SK-N-SH treated with all-trans-retinoic acid at 6 μM for 48 hours (cell line): ENCODE measurements around the gene ELFN1.

Experiments used
- ATAC-seq: fragments of 200-7000 bp; cut with Tn5 transposase; 3 replicates; pipeline ENCODE4 v1.9.1; 2020; ENCODE audit warnings: mild to moderate bottlenecking, moderate library complexity
- ARNTL ChIP-seq: fragments of 450-650 bp; formaldehyde crosslinking; IDR thresholded peaks from 2 replicates; pipeline ENCODE4 v1.5.0; 2020; ENCODE audit warnings: low read depth, mild to moderate bottlenecking, moderate library complexity, borderline replicate concordance
- BACH2 ChIP-seq: fragments of 250-450 bp; sonication (Bioruptor Pico); IDR thresholded peaks from 2 replicates; pipeline ENCODE4 v1.9.0; 2021; ENCODE audit warnings: mild to moderate bottlenecking, borderline replicate concordance
- CREB5 ChIP-seq: fragments of 250-450 bp; sonication (Bioruptor Pico); IDR thresholded peaks from 2 replicates; pipeline ENCODE4 v1.5.1; 2020; ENCODE audit warnings: low read depth, mild to moderate bottlenecking, moderate library complexity
- CSDC2 ChIP-seq: fragments of 250-450 bp; sonication (Bioruptor Pico); IDR thresholded peaks from 2 replicates; pipeline ENCODE4 v1.5.0; 2020; ENCODE audit warnings: mild to moderate bottlenecking, moderate library complexity
- CSRNP3 ChIP-seq: fragments of 250-450 bp; sonication (Bioruptor Pico); IDR thresholded peaks from 2 replicates; pipeline ENCODE4 v1.5.1; 2021; ENCODE audit warnings: mild to moderate bottlenecking, moderate library complexity
- GLIS3 ChIP-seq: fragments of 250-450 bp; sonication (Bioruptor Pico); IDR thresholded peaks from 2 replicates; pipeline ENCODE4 v1.5.0; 2020; ENCODE audit warnings: mild to moderate bottlenecking, moderate library complexity
- ISL1 ChIP-seq: fragments of 250-450 bp; sonication (Bioruptor Pico); IDR thresholded peaks from 2 replicates; pipeline ENCODE4 v2.1.2; 2022; ENCODE audit warnings: mild to moderate bottlenecking, moderate library complexity
- OSR1 ChIP-seq: fragments of 250-450 bp; sonication (Bioruptor Pico); IDR thresholded peaks from 2 replicates; pipeline ENCODE4 v1.8.0; 2022; ENCODE audit warnings: moderate library complexity, mild to moderate bottlenecking, inconsistent platforms
- PATZ1 ChIP-seq: fragments of 250-450 bp; sonication (Bioruptor Pico); IDR thresholded peaks from 2 replicates; pipeline ENCODE4 v1.8.0; 2020; ENCODE audit warnings: mild to moderate bottlenecking, moderate library complexity, borderline replicate concordance
- POU6F1 ChIP-seq: fragments of 250-450 bp; sonication (Bioruptor Pico); IDR thresholded peaks from 2 replicates; pipeline ENCODE4 v1.8.0; 2021; ENCODE audit warnings: low read depth, mild to moderate bottlenecking, moderate library complexity, borderline replicate concordance
- PPARA ChIP-seq: fragments of 250-450 bp; sonication (Bioruptor Pico); IDR thresholded peaks from 2 replicates; pipeline ENCODE4 v1.5.0; 2020; ENCODE audit warnings: mild to moderate bottlenecking, borderline replicate concordance
- RARB ChIP-seq: fragments of 250-450 bp; sonication (Bioruptor Pico); IDR thresholded peaks from 2 replicates; pipeline ENCODE4 v1.8.0; 2021; ENCODE audit warnings: mild to moderate bottlenecking, moderate library complexity
- SNAI2 ChIP-seq: fragments of 250-450 bp; sonication (Bioruptor Pico); IDR thresholded peaks from 2 replicates; pipeline ENCODE4 v1.5.0; 2020; ENCODE audit warnings: mild to moderate bottlenecking, moderate library complexity
- TCF4 ChIP-seq: fragments of 250-450 bp; sonication (Bioruptor Pico); IDR thresholded peaks from 2 replicates; pipeline ENCODE4 v1.8.0; 2021; ENCODE audit warnings: mild to moderate bottlenecking, moderate library complexity, borderline replicate concordance
- TOX ChIP-seq: fragments of 250-450 bp; sonication (Bioruptor Pico); IDR thresholded peaks from 2 replicates; pipeline ENCODE4 v1.8.0; 2021; ENCODE audit warnings: mild to moderate bottlenecking, moderate library complexity, borderline replicate concordance
- TSHZ2 ChIP-seq: fragments of 250-450 bp; sonication (Bioruptor Pico); IDR thresholded peaks from 2 replicates; pipeline ENCODE4 v1.5.0; 2020; ENCODE audit warnings: mild to moderate bottlenecking, moderate library complexity
- ZC3H10 ChIP-seq: fragments of 250-450 bp; sonication (Bioruptor Pico); IDR thresholded peaks from 2 replicates; pipeline ENCODE4 v1.5.1; 2021; ENCODE audit warnings: mild to moderate bottlenecking, moderate library complexity
- ZFP30 ChIP-seq: fragments of 450-650 bp; formaldehyde crosslinking; IDR thresholded peaks from 2 replicates; pipeline ENCODE4 v1.5.0; 2022; ENCODE audit warnings: mild to moderate bottlenecking, moderate library complexity
- ZNF565 ChIP-seq: fragments of 450-650 bp; formaldehyde crosslinking; conservative IDR thresholded peaks from 2 replicates; pipeline ENCODE4 v1.5.0; 2020; ENCODE audit warnings: low read depth, mild to moderate bottlenecking, moderate library complexity
- ZNF70 ChIP-seq: fragments of 450-650 bp; formaldehyde crosslinking; IDR thresholded peaks from 2 replicates; pipeline ENCODE4 v1.5.0; 2020; ENCODE audit warnings: mild to moderate bottlenecking, moderate library complexity
- ZNF8 ChIP-seq: fragments of 450-650 bp; formaldehyde crosslinking; IDR thresholded peaks from 2 replicates; pipeline ENCODE4 v1.5.0; 2020; ENCODE audit warnings: mild to moderate bottlenecking, moderate library complexity

ELFN1 gene

GRCh38 chr7:1677206-1678080 is 7.4 kb downstream of the ELFN1 start:
- no peak for ATAC-seq
- TF ChIP-seq PPARA (CRISPR knock-in tag), result no peak

- TF ChIP-seq RARB (CRISPR knock-in tag) (no peak), TOX (CRISPR knock-in tag) (no peak), ZNF8 (CRISPR knock-in tag) (no peak), TSHZ2 (no peak), ISL1 (CRISPR knock-in tag) (no peak), ZNF70 (CRISPR knock-in tag) (no peak), GLIS3 (CRISPR knock-in tag) (no peak), ARNTL (no peak), CREB5 (CRISPR knock-in tag) (no peak), PATZ1 (CRISPR knock-in tag) (no peak), BACH2 (CRISPR knock-in tag) (no peak), CSDC2 (CRISPR knock-in tag) (no peak), POU6F1 (CRISPR knock-in tag) (no peak), TCF4 (CRISPR knock-in tag) (no peak), SNAI2 (CRISPR knock-in tag) (no peak), OSR1 (CRISPR knock-in tag) (no peak), ZC3H10 (CRISPR knock-in tag) (no peak), CSRNP3 (no peak)
- no peak for ATAC-seq
Observed at GRCh38 chr7:1678081-1678543, 8.0 kb downstream of the ELFN1 start.

GRCh38 chr7:1678571-1679325 is 8.7 kb downstream of the ELFN1 start:
- ATAC-seq, result no peak
- no peak for TF ChIP-seq GLIS3 (CRISPR knock-in tag)
- TF ChIP-seq ZFP30, result no peak
- no peak for TF ChIP-seq TCF4 (CRISPR knock-in tag)
- TF ChIP-seq ZNF70 (CRISPR knock-in tag), result no peak
- no peak for TF ChIP-seq ISL1 (CRISPR knock-in tag)
- no peak for TF ChIP-seq ARNTL
- no peak for TF ChIP-seq ZNF565
- TF ChIP-seq CSRNP3, result no peak
- no peak for TF ChIP-seq TOX (CRISPR knock-in tag)
- TF ChIP-seq PATZ1 (CRISPR knock-in tag), result no peak
- no peak for TF ChIP-seq CREB5 (CRISPR knock-in tag)
